GM12892 (cell line): Measurements from ENCODE around the gene NUP98.

Source experiments
- POLR2A ChIP-seq: IDR thresholded peaks from 2 replicates; pipeline ENCODE4 v1.6.1; 2011; ENCODE audit warnings: low read depth, low read length, control low read depth
- POLR2AphosphoS5 ChIP-seq: IDR thresholded peaks from 2 replicates; pipeline ENCODE4 v1.6.1; 2011; ENCODE audit warnings: low read depth, low read length, control low read depth
- TAF1 ChIP-seq: IDR thresholded peaks from 2 replicates; pipeline ENCODE4 v1.6.1; 2011; ENCODE audit warnings: low read depth, mild to moderate bottlenecking, control low read depth, low read length, borderline replicate concordance

DNA sequence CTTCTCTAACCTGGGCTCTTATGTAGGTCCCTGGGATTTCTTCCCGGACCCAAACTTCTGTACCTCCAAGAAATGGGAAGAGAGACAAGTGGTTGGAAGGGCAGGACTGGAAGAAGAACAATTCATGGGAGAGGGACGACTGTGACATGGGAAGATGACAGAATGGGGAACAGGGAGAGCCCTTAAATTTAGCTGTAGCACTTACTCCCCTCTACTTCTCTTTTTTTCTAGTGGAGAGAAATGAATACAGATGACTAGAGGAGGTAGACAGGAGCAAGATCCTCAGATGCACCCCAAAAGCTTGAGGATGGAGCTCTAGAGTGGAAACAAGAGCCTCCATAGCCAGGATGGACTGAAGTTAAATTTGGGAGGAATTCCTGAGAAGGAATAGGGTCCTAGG, 41.1 kb upstream of the NUP98 start:
- TF ChIP-seq POLR2A (no peak), POLR2AphosphoS5 (no peak), TAF1 (no peak)
